Mesodermal cell (in vitro differentiated cells): ENCODE data around the gene CACFD1.

Experiments used
- H3K27ac ChIP-seq: 2 replicates; pipeline ENCODE4 v1.7.0; 2013; ENCODE audit warnings: mild to moderate bottlenecking, low read depth, low read length, moderate library complexity; ENCODE audit not compliant: severe bottlenecking
- H3K36me3 ChIP-seq: 2 replicates; pipeline ENCODE4 v1.7.1; 2013; ENCODE audit warnings: mild to moderate bottlenecking, low read length, moderate library complexity; ENCODE audit not compliant: control insufficient read depth, insufficient read depth
- H3K4me1 ChIP-seq: one replicate; pipeline ENCODE4 v1.7.1; 2013; ENCODE audit warnings: mild to moderate bottlenecking, low read length; ENCODE audit not compliant: insufficient read depth, control insufficient read depth, poor library complexity, severe bottlenecking
- H3K4me3 ChIP-seq: 2 replicates; pipeline ENCODE4 v1.7.0; 2013; ENCODE audit warnings: low read length, control low read depth, mild to moderate bottlenecking; ENCODE audit not compliant: insufficient read depth, poor library complexity, severe bottlenecking; ENCODE audit errors: extremely low read depth
- H3K9me3 ChIP-seq: 2 replicates; pipeline ENCODE4 v1.7.1; 2013; ENCODE audit warnings: mild to moderate bottlenecking, low read length, moderate library complexity; ENCODE audit not compliant: control insufficient read depth
- WGBS, 2 experiments: methylation state at CpG; one replicate each; pipeline ENCODE4 v1.1.5; 2013; ENCODE audit warnings: missing lambda C conversion rate in 2 of 2; ENCODE audit not compliant: insufficient coverage in 2 of 2; 5-methylcytosine and 5-hydroxymethylcytosine counted together

Gene CACFD1

DNA sequence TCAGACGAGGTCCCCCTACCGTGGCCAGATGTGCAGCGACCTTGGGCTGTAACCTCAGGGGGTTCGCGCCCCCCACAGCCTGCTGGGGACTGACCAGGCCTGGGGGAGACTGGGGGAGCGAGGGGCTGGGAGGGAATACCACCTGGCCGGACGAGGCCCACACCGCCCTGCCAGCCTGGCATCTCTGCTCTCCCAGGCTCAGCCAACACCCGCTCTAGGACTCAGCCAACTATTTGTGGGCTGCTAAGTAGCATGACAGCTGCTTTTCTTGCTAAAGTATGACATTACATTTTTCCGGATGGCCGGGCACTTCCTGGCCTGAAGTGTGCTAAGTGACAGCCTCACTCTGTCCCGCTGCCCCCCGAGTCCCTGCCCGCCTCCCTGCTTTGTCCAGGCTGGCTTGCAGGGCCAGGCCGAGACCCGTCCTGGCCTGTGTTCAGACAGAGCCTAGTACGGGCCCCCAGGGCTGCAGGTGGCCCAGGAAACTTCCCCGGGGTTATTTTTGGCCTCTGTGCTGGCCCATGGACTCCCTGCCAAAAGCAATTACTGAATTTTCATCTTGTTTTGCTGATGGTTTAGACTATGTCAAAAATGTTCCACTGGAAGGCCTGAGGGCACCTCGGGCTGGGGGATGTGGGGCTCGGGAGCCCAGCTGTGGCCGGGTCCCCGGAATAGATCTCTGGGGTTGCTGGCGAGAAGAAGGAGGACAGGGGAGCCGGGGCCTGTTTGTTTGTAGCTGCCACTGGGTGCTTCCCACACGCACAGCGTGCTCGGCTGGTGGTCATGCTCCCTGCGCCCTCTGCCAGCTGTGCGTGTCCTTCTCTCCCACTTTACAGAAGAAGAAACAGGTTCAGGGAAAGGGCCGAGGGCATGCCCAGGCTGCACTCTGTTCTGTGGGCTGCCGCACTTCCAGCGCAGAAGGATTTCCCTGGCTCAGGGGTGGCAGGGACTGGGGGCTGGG, 32.6 kb downstream of the CACFD1 start:
- Histone ChIP-seq H3K4me1 (peaks cover 21% of the 10 kb centered on the region), H3K9me3 (no peaks in the 10 kb centered on the region), H3K27ac (no peak overlapping the region), H3K36me3 (no peaks in the 10 kb centered on the region), H3K4me3 (no peak overlapping the region)
- WGBS, 2 experiments: 96 to 97% methylated on average over 23 to 32 of the region's 33 CpGs

- Histone ChIP-seq H3K4me3 (no peak overlapping the region), H3K4me1 (peaks cover 17% of the 10 kb centered on the region), H3K36me3 (no peaks in the 10 kb centered on the region), H3K9me3 (no peaks in the 10 kb centered on the region), H3K27ac (no peak overlapping the region)
- 92 to 93% methylated on average over 11 of the region's 11 CpGs for WGBS, 2 experiments
These were observed 33.6 kb downstream of the CACFD1 start for GRCh38 chr9:133493428-133493827.

DNA sequence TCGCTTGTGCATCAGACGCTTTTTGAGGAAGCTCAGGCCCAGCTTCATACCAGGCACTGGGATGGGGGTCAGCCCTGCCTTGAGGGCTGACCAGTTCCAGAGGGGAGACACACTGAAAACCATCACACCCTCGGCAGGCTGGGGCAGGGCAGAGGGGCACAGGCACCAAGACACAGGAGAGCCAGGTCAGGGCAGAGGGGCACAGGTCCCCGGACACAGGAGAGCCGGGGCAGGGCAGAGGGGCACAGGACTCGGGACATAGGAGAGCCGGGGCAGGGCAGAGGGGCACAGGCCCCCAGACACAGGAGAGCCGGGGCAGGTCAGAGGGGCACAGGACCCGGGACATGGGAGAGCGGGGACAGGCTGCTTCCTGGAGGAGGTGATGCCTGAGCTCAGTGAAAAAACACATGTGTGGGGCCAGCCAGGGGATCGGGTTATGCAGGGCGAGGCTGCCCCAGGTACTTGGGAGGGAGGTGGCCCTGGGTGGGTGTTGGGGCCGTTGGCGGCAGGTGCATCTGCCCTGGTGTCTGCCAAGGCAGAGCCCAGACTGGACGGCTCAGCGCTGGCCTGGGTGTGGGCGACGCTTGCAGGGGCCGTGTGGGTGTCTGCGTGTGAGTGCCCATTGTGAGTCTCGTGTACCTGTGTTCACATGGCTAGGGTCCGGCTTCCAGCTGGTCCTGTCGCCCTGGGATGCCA, 34.2 kb downstream of the CACFD1 start:
- Histone ChIP-seq H3K4me1 (peaks cover 13% of the 10 kb centered on the region), H3K36me3 (no peaks in the 10 kb centered on the region), H3K27ac (no peak overlapping the region), H3K4me3 (no peak overlapping the region), H3K9me3 (no peaks in the 10 kb centered on the region)
- WGBS, 2 experiments: 94 to 98% methylated on average over 18 to 23 of the region's 23 CpGs

- H3K9me3 ChIP-seq: no peaks in the 10 kb centered on the region
- 93 to 96% methylated on average over 19 to 20 of the region's 24 CpGs for WGBS, 2 experiments
These were observed 35.0 kb downstream of the CACFD1 start for GRCh38 chr9:133494636-133495326.

GRCh38 chr9:133495327-133496293, 35.8 kb downstream of the CACFD1 start:
- H3K36me3 ChIP-seq: no peaks in the 10 kb centered on the region
- WGBS, 2 experiments: 87 to 92% methylated on average over 15 to 24 of the region's 24 CpGs
- H3K4me3 ChIP-seq: no peak overlapping the region
- H3K27ac ChIP-seq: no peak overlapping the region
- peaks cover 16% of the 10 kb centered on the region for H3K4me1 ChIP-seq
- no peaks in the 10 kb centered on the region for H3K9me3 ChIP-seq

More at GRCh38 chr9:133494636-133495326, 35.0 kb downstream of the CACFD1 start:
- Histone ChIP-seq H3K4me3 (no peak overlapping the region), H3K4me1 (peaks cover 14% of the 10 kb centered on the region), H3K27ac (no peak overlapping the region), H3K36me3 (no peaks in the 10 kb centered on the region)

DNA sequence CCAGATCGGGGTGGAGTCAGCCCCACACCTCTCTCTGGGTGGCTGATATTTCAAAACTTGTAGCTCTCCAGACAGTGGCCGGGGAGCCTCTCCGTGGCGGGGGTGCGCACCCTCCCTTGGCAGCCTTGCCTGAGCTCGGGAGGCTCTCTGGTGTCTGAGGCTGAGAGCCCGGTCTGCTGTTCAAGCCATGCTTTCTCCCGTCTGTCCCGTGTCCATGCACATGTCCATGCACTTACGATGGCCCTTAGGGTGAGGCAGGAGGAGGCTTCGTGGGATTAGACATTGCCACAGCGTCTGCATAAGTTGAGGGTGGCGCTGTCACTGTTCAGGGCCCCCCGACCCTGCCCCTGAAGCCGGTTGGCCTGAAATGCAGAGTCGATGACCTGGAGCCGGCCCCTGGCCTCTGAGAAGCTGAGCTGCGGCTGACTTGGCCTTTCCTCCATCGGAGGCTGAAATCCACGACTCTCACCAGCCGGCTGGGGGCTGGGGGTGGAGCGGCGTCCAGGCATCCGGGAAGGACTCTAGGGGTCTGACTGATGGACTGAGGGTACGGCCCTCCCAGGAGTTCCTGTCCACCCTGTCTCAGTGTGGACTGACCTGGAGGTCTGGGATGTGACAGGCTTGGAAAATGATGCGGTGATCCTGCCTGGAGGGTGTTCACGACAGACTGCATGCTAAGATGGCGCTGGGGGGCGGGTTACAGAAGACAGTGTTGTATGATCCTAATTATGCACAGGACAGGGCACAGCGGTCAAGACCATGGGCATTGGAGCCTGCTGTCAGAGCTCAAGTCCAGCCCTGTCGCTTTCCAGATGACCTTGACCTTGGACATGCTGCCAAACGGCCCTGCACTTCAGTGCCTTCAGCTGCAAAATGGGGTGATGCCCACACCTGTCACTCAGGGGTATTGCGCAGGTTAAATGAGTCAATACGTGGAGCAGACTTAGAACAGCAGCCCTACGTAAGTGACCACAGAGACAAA, 37.4 kb downstream of the CACFD1 start:
- Histone ChIP-seq H3K27ac (no peak overlapping the region), H3K4me3 (no peak overlapping the region), H3K36me3 (no peaks in the 10 kb centered on the region), H3K4me1 (peaks cover 14% of the 10 kb centered on the region), H3K9me3 (peaks cover 10% of the 10 kb centered on the region)
- 89 to 91% methylated on average over 31 to 35 of the region's 35 CpGs for WGBS, 2 experiments

- WGBS, 2 experiments: 90% methylated on average over 19 of the region's 19 CpGs
- Histone ChIP-seq H3K4me3 (no peak overlapping the region), H3K9me3 (peaks cover 15% of the 10 kb centered on the region), H3K4me1 (peaks cover 5% of the 10 kb centered on the region), H3K27ac (no peak overlapping the region), H3K36me3 (no peaks in the 10 kb centered on the region)
These were observed 39.5 kb downstream of the CACFD1 start for GRCh38 chr9:133499132-133499891.

GRCh38 chr9:133499892-133500270, 40.1 kb downstream of the CACFD1 start:
- H3K9me3 ChIP-seq: peaks cover 15% of the 10 kb centered on the region
- WGBS, 2 experiments: 93 to 94% methylated on average over 9 to 12 of the region's 12 CpGs
- no peaks in the 10 kb centered on the region for H3K36me3 ChIP-seq
- H3K27ac ChIP-seq: no peak overlapping the region
- H3K4me1 ChIP-seq: peaks cover 5% of the 10 kb centered on the region
- H3K4me3 ChIP-seq: no peak overlapping the region

GRCh38 chr9:133502112-133502511, 42.3 kb downstream of the CACFD1 start:
- 100% methylated on average over 1 of the region's 1 CpG for WGBS, 2 experiments
- Histone ChIP-seq H3K4me1 (peaks cover 10% of the 10 kb centered on the region), H3K36me3 (no peaks in the 10 kb centered on the region), H3K9me3 (peaks cover 15% of the 10 kb centered on the region), H3K4me3 (no peak overlapping the region), H3K27ac (no peak overlapping the region)
